SK-N-SH (cell line): Measurements from ENCODE around the gene DHRS7C. TPM values are rescaled to one million over a fixed set of nuclear protein-coding genes. Genes with fewer than 3 reads are reported as not detected.

Experiments used
- CTCF ChIA-PET: fragments of 300-600, 350-600 bp; formaldehyde crosslinking; extraction: SDS; loops from one replicate; lab custom pipeline; 2021; lab: Yijun Ruan, JAX
- POLR2A ChIA-PET: fragments of 350-600 bp; sonication (Branson Sonifier 250); formaldehyde crosslinking; extraction: SDS; loops from one replicate; lab custom pipeline; 2020; ENCODE audit warnings: antibody characterized with exemption, inconsistent platforms; lab: Yijun Ruan, JAX
- DNase-seq: peaks from one replicate; pipeline ENCODE4 v3.0.0; 2012
- H2AFZ ChIP-seq: fragments of 200-600 bp; sonication (generic); 2 replicates; pipeline ENCODE4 v1.8.1; 2016; ENCODE audit warnings: antibody characterized with exemption, mild to moderate bottlenecking, low read depth
- H3F3A ChIP-seq: fragments of 200-600 bp; sonication (generic); replicated peaks from 2 replicates; pipeline ENCODE3; 2016; ENCODE audit warnings: antibody characterized with exemption, mild to moderate bottlenecking; ENCODE audit not compliant: insufficient read depth
- H3K27ac ChIP-seq, 2 experiments: fragments of 200-500 bp in 1 of 2; fragments of 200-600 bp in 1 of 2; sonication (Bioruptor generic) in 1 of 2; sonication (generic), shearing (Covaris generic) in 1 of 2; 2 replicates each; pipeline versions ENCODE4 v1.5.1 to v1.6.1; 2014 to 2016; ENCODE audit warnings: low read depth in 2 of 2, inconsistent platforms in 1 of 2, low read length in 1 of 2, mild to moderate bottlenecking in 1 of 2, mixed read lengths in 1 of 2
- H3K27me3 ChIP-seq: fragments of 200-600 bp; sonication (generic), shearing (Covaris generic); 2 replicates; pipeline ENCODE4 v1.6.1; 2016; ENCODE audit warnings: mixed run types; ENCODE audit not compliant: insufficient read depth
- H3K36me3 ChIP-seq, 2 experiments: fragments of 200-500 bp in 1 of 2; fragments of 200-600 bp in 1 of 2; sonication (Bioruptor generic) in 1 of 2; sonication (generic) in 1 of 2; replicated peaks in 1 of 2; 2 replicates each; pipeline versions ENCODE3 to v1.5.1; 2014 to 2016; ENCODE audit warnings: low read length in 1 of 2, mild to moderate bottlenecking in 1 of 2; ENCODE audit not compliant: insufficient read depth in 2 of 2, control insufficient read depth in 1 of 2
- H3K4me1 ChIP-seq, 2 experiments: fragments of 200-500 bp in 1 of 2; fragments of 200-600 bp in 1 of 2; sonication (Bioruptor generic) in 1 of 2; sonication (generic), shearing (Covaris generic) in 1 of 2; 2 replicates each; pipeline versions ENCODE4 v1.5.1 to v1.6.1; 2014 to 2016; ENCODE audit warnings: low read depth in 1 of 2, low read length in 1 of 2, mixed run types in 1 of 2; ENCODE audit not compliant: insufficient read depth in 2 of 2, control insufficient read depth in 1 of 2
- H3K4me2 ChIP-seq: fragments of 200-600 bp; sonication (generic), shearing (Covaris generic); 2 replicates; pipeline ENCODE4 v1.6.1; 2017; ENCODE audit warnings: mixed run types
- H3K4me3 ChIP-seq, 2 experiments: fragments of 200-500 bp in 1 of 2; fragments of 200-600 bp in 1 of 2; sonication (Bioruptor generic) in 1 of 2; sonication (generic), shearing (Covaris generic) in 1 of 2; 2 replicates each; pipeline versions ENCODE4 v1.5.1 to v1.8.1; 2014 to 2016; ENCODE audit warnings: low read depth in 2 of 2, inconsistent platforms in 1 of 2, low read length in 1 of 2, mild to moderate bottlenecking in 1 of 2, mixed read lengths in 1 of 2, moderate library complexity in 1 of 2
- H3K79me2 ChIP-seq: fragments of 200-600 bp; sonication (generic); 2 replicates; pipeline ENCODE4 v1.8.1; 2017; ENCODE audit warnings: mild to moderate bottlenecking; ENCODE audit not compliant: insufficient read depth
- H3K9ac ChIP-seq: fragments of 200-600 bp; sonication (generic); 2 replicates; pipeline ENCODE4 v1.6.1; 2017; ENCODE audit warnings: mixed run types
- H3K9me2 ChIP-seq: fragments of 200-600 bp; sonication (generic); 2 replicates; pipeline ENCODE4 v1.6.1; 2017; ENCODE audit warnings: mixed run types
- H3K9me3 ChIP-seq: fragments of 200-600 bp; sonication (generic); 2 replicates; pipeline ENCODE4 v1.6.1; 2017; ENCODE audit warnings: mixed run types, mild to moderate bottlenecking, moderate library complexity
- H4K20me1 ChIP-seq: fragments of 200-600 bp; sonication (generic); 2 replicates; pipeline ENCODE4 v1.6.1; 2017; ENCODE audit warnings: mild to moderate bottlenecking, mixed run types; ENCODE audit not compliant: insufficient read depth
- ELF1 ChIP-seq: IDR thresholded peaks from 2 replicates; pipeline ENCODE4 v1.4.0; 2012
- EP300 ChIP-seq, 2 experiments: IDR thresholded peaks; 2 replicates each; pipeline versions ENCODE4 v1.4.0 to v1.6.1; 2012; ENCODE audit warnings: borderline replicate concordance in 1 of 2, low read depth in 1 of 2, low read length in 1 of 2
- EZH2phosphoT487 ChIP-seq: fragments of 200-600 bp; sonication (generic); IDR thresholded peaks from 2 replicates; pipeline ENCODE4 v1.6.1; 2017; ENCODE audit warnings: low read depth, mixed run types, mild to moderate bottlenecking, antibody characterized with exemption, moderate library complexity, borderline replicate concordance
- FOSL2 ChIP-seq: IDR thresholded peaks from 2 replicates; pipeline ENCODE4 v1.4.0; 2012; ENCODE audit warnings: low read depth, mild to moderate bottlenecking, moderate library complexity, borderline replicate concordance
- FOXM1 ChIP-seq: IDR thresholded peaks from 2 replicates; pipeline ENCODE4 v1.4.0; 2012; ENCODE audit warnings: low read depth, mild to moderate bottlenecking
- GABPA ChIP-seq: IDR thresholded peaks from 2 replicates; pipeline ENCODE4 v1.4.0; 2012; ENCODE audit warnings: low read depth, mild to moderate bottlenecking
- JUND ChIP-seq: IDR thresholded peaks from 2 replicates; pipeline ENCODE4 v1.4.0; 2012
- MAX ChIP-seq: IDR thresholded peaks from 2 replicates; pipeline ENCODE4 v1.4.0; 2012; ENCODE audit warnings: low read depth
- PBX3 ChIP-seq: IDR thresholded peaks from 2 replicates; pipeline ENCODE4; 2012
- POLR2AphosphoS5 ChIP-seq: IDR thresholded peaks from 2 replicates; pipeline ENCODE4 v1.6.1; 2012; ENCODE audit warnings: low read depth, low read length
- TAF1 ChIP-seq: IDR thresholded peaks from 2 replicates; pipeline ENCODE4 v1.6.1; 2012; ENCODE audit warnings: low read depth, mild to moderate bottlenecking, low read length, moderate library complexity, borderline replicate concordance
- TEAD4 ChIP-seq: IDR thresholded peaks from 2 replicates; pipeline ENCODE4 v1.4.0; 2012; ENCODE audit warnings: mild to moderate bottlenecking, borderline replicate concordance; ENCODE audit not compliant: insufficient read depth
- YY1 ChIP-seq: IDR thresholded peaks from 2 replicates; pipeline ENCODE4 v1.4.0; 2012; ENCODE audit warnings: low read depth, mild to moderate bottlenecking
- ZBTB33 ChIP-seq: IDR thresholded peaks from 2 replicates; pipeline ENCODE4 v1.4.0; 2012; ENCODE audit warnings: low read depth, borderline replicate concordance
- WGBS: methylation state at CpG from one replicate; pipeline ENCODE4 v1.1.6; 2017; ENCODE audit warnings: low lambda C conversion rate; 5-methylcytosine and 5-hydroxymethylcytosine counted together
- polyA plus RNA-seq, 3 experiments: library from polyadenylated mRNA; depleted of rRNA; stranded (reverse); fragments of >200 nt; gene quantifications; 2 replicates each; pipeline ENCODE4 v1.2.3, GENCODE V29; 2012
- TF ChIP-seq, protein P1 (sequence below): fragments of 200-600 bp; sonication (generic); IDR thresholded peaks from 2 replicates; pipeline ENCODE4 v1.6.1; 2017; ENCODE audit warnings: antibody characterized with exemption, mild to moderate bottlenecking, moderate library complexity
- TF ChIP-seq, protein P2 (sequence below): fragments of 150-350 bp; IDR thresholded peaks from 2 replicates; pipeline ENCODE4 v1.6.1; 2016; ENCODE audit warnings: mild to moderate bottlenecking, low read depth, low read length

The DHRS7C gene
- polyA plus RNA-seq, 1 of the 3 experiments (the other 2 are of a cell fraction) = not detected

GRCh38 chr17:9811086-9811485 lies 19.7 kb upstream of the DHRS7C start:
- H3K27me3 ChIP-seq = peaks cover 13% of the 10 kb centered on the region; the same call in 1 of the 2 replicates
- no peak overlapping the region for H3K9ac ChIP-seq
- no peaks in the 10 kb centered on the region for H3K9me2 ChIP-seq
- no peak overlapping the region for H3K27ac ChIP-seq
- TF ChIP-seq TEAD4 = no peak
- TF ChIP-seq FOSL2 = no peak
- TF ChIP-seq, protein P1, sequence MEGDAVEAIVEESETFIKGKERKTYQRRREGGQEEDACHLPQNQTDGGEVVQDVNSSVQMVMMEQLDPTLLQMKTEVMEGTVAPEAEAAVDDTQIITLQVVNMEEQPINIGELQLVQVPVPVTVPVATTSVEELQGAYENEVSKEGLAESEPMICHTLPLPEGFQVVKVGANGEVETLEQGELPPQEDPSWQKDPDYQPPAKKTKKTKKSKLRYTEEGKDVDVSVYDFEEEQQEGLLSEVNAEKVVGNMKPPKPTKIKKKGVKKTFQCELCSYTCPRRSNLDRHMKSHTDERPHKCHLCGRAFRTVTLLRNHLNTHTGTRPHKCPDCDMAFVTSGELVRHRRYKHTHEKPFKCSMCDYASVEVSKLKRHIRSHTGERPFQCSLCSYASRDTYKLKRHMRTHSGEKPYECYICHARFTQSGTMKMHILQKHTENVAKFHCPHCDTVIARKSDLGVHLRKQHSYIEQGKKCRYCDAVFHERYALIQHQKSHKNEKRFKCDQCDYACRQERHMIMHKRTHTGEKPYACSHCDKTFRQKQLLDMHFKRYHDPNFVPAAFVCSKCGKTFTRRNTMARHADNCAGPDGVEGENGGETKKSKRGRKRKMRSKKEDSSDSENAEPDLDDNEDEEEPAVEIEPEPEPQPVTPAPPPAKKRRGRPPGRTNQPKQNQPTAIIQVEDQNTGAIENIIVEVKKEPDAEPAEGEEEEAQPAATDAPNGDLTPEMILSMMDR = no peak
- no peak for TF ChIP-seq PBX3
- TF ChIP-seq EP300 (IDR thresholded peaks at IDR 0.05; ENCODE audit: borderline replicate concordance in 1 of 2, low read depth in 1 of 2, low read length in 1 of 2) = no peak
- TF ChIP-seq ZBTB33 = no peak
- TF ChIP-seq, protein P2, sequence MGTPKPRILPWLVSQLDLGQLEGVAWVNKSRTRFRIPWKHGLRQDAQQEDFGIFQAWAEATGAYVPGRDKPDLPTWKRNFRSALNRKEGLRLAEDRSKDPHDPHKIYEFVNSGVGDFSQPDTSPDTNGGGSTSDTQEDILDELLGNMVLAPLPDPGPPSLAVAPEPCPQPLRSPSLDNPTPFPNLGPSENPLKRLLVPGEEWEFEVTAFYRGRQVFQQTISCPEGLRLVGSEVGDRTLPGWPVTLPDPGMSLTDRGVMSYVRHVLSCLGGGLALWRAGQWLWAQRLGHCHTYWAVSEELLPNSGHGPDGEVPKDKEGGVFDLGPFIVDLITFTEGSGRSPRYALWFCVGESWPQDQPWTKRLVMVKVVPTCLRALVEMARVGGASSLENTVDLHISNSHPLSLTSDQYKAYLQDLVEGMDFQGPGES = no peak
- TF ChIP-seq MAX = no peak
- TF ChIP-seq TAF1 = no peak
- TF ChIP-seq ELF1 = no peak
- TF ChIP-seq EZH2phosphoT487 = no peak
- TF ChIP-seq YY1 = no peak
- TF ChIP-seq FOXM1 = no peak
- TF ChIP-seq POLR2AphosphoS5 = no peak
- no peak for TF ChIP-seq GABPA
- no peak for TF ChIP-seq JUND
- no peak overlapping the region for H3K4me2 ChIP-seq
- H4K20me1 ChIP-seq = no peaks in the 10 kb centered on the region
- POLR2A ChIA-PET = no interaction called here
- no peak overlapping the region for H3K4me3 ChIP-seq
- H3F3A ChIP-seq = no peaks in the 10 kb centered on the region
- no peak overlapping the region for H2AFZ ChIP-seq
- H3K9me3 ChIP-seq = no peaks in the 10 kb centered on the region
- no peak for DNase-seq
- no peaks in the 10 kb centered on the region for H3K36me3 ChIP-seq
- CTCF ChIA-PET = no interaction called here
- H3K4me1 ChIP-seq = no peaks in the 10 kb centered on the region
- no peaks in the 10 kb centered on the region for H3K79me2 ChIP-seq
- 20% methylated on average over 5 of the region's 5 CpGs for WGBS
